Prostate gland (tissue), 2 donors: ENCODE data around the gene LRRIQ1. TPM values are rescaled to one million over a fixed set of nuclear protein-coding genes. Genes with fewer than 3 reads are reported as not detected.

ENCODE experiments used
- DNase-seq: peaks from one replicate; pipeline ENCODE4 v3.0.0-alpha.2; 2019; ENCODE audit warnings: low spot score
- H3K27ac ChIP-seq, 2 donors: fragments of 200-600 bp; sonication (generic); 2 replicates each; pipeline ENCODE4 v1.5.1; 2017 to 2019
- H3K27me3 ChIP-seq: fragments of 200-600 bp; sonication (generic); replicated peaks from 2 replicates; pipeline ENCODE4 v1.5.1; 2019; ENCODE audit not compliant: insufficient read depth
- H3K36me3 ChIP-seq, 2 donors: fragments of 200-600 bp; sonication (generic); 1 replicate in 1 of 2; 2 replicates in 1 of 2; pipeline versions ENCODE4 v1.5.1 to v1.8.1; 2017 to 2019
- H3K4me1 ChIP-seq: fragments of 200-600 bp; sonication (generic); replicated peaks from 2 replicates; pipeline ENCODE4 v1.5.1; 2019
- H3K4me3 ChIP-seq, 2 donors: fragments of 200-600 bp; sonication (generic); 2 replicates each; pipeline ENCODE4 v1.5.1; 2017 to 2019
- H3K9me3 ChIP-seq: fragments of 200-600 bp; sonication (generic); 2 replicates; pipeline ENCODE4 v1.5.1; 2017
- CTCF ChIP-seq, 4 experiments: fragments of 200-600 bp in 2 of 4; fragments of 450-650 bp in 2 of 4; sonication (generic) in 2 of 4; IDR thresholded peaks; 1 replicate in 3 of 4; 2 replicates in 1 of 4; pipeline ENCODE4 v1.5.1; 2016 to 2019; ENCODE audit warnings: antibody characterized with exemption in 4 of 4, mild to moderate bottlenecking in 2 of 4, moderate library complexity in 2 of 4
- POLR2A ChIP-seq: fragments of 450-650 bp; IDR thresholded peaks from one replicate; pipeline ENCODE4 v1.6.1; 2016; ENCODE audit warnings: antibody characterized with exemption, mild to moderate bottlenecking
- POLR2AphosphoS5 ChIP-seq: sonication (generic); formaldehyde crosslinking; IDR thresholded peaks from one replicate; pipeline ENCODE4 v1.6.1; 2017; ENCODE audit warnings: antibody characterized with exemption
- WGBS: methylation state at CpG from one replicate; pipeline ENCODE4 v1.1.5; 2018; 5-methylcytosine and 5-hydroxymethylcytosine counted together
- intact Hi-C: fragments of 100-400 bp; cut with DNase I; formaldehyde crosslinking; loops from one replicate; pipeline ENCODE4 v1.14.2; 2022
- total RNA-seq, 2 donors: library from RNA; depleted of rRNA; stranded (reverse); fragments of >200 nt; gene quantifications; one replicate each; pipeline ENCODE4 v1.1.0, GENCODE V29; 2016

Gene LRRIQ1
- total RNA-seq, 2 donors from 2014 or later, result 2.6 to 12.8 TPM

GRCh38 chr12:85092814-85093370 lies 56.7 kb downstream of the LRRIQ1 start:
- WGBS, result 68% methylated on average over 2 of the region's 2 CpGs
- Histone ChIP-seq H3K36me3 (no peaks in the 10 kb centered on the region), H3K9me3 (no peaks in the 10 kb centered on the region), H3K4me1 (no peaks in the 10 kb centered on the region), H3K27me3 (no peaks in the 10 kb centered on the region), H3K4me3 (no peak overlapping the region), H3K27ac (no peak overlapping the region)
- intact Hi-C loops, result no loop called here
- DNase-seq, result no peak
- TF ChIP-seq POLR2AphosphoS5, result no peak
- no peak for TF ChIP-seq CTCF (IDR thresholded peaks at IDR 0.05)
- TF ChIP-seq POLR2A, result no peak

- Histone ChIP-seq H3K4me3 (no peak overlapping the region), H3K27ac (no peak overlapping the region), H3K27me3 (no peaks in the 10 kb centered on the region), H3K36me3 (no peaks in the 10 kb centered on the region), H3K9me3 (no peaks in the 10 kb centered on the region), H3K4me1 (no peaks in the 10 kb centered on the region)
- TF ChIP-seq CTCF (IDR thresholded peaks at IDR 0.05) (no peak), POLR2AphosphoS5 (no peak), POLR2A (no peak)
- intact Hi-C loops, result no loop called here
- DNase-seq, result no peak
These were observed 59.4 kb downstream of the LRRIQ1 start for GRCh38 chr12:85095501-85095900.

DNA sequence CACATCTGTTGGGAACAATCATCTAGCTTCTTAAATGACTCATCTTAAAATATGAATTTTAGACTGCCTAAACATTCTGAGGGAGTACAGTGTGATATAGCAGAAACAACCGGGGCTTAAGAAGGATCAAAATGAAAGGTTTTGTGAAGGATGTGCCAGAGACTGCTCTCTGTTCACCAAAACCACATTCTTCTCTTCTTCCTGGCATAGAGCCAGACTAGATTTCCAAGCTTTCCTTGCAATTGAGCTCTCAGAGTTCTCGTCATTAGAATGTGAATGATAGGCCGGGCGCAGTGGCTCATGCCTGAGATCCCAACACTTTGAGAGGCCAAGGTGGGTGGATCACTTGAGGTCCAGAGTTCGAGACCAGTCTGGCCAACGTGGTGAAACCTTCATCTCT lies 94.5 kb downstream of the LRRIQ1 start:
- no peak for TF ChIP-seq POLR2AphosphoS5
- TF ChIP-seq CTCF (IDR thresholded peaks at IDR 0.05), result no peak
- TF ChIP-seq POLR2A, result no peak
- intact Hi-C loops, result no loop called here
- Histone ChIP-seq H3K9me3 (no peaks in the 10 kb centered on the region), H3K27me3 (no peaks in the 10 kb centered on the region), H3K4me3 (no peak overlapping the region), H3K4me1 (no peaks in the 10 kb centered on the region), H3K27ac (no peak overlapping the region), H3K36me3 (no peaks in the 10 kb centered on the region)
- DNase-seq, result no peak
- 85% methylated on average over 6 of the region's 6 CpGs for WGBS

- intact Hi-C loops, result no loop called here
- H3K4me1 ChIP-seq, result no peaks in the 10 kb centered on the region
- no peaks in the 10 kb centered on the region for H3K36me3 ChIP-seq
- no peak overlapping the region for H3K4me3 ChIP-seq
- no peaks in the 10 kb centered on the region for H3K9me3 ChIP-seq
- no peak overlapping the region for H3K27ac ChIP-seq
- no peaks in the 10 kb centered on the region for H3K27me3 ChIP-seq
- DNase-seq, result no peak
- 78% methylated on average over 1 of the region's 1 CpG for WGBS
- TF ChIP-seq CTCF (IDR thresholded peaks at IDR 0.05), result no peak
These were observed 102.7 kb downstream of the LRRIQ1 start for GRCh38 chr12:85138833-85139232.

GRCh38 chr12:85147331-85147730 lies 111.2 kb downstream of the LRRIQ1 start:
- 100% methylated on average over 1 of the region's 1 CpG for whole genome bisulfite sequencing

More at GRCh38 chr12:85147331-85147730, 111.2 kb downstream of the LRRIQ1 start:
- intact Hi-C loops, result no loop called here
- TF ChIP-seq POLR2AphosphoS5 (no peak), CTCF (IDR thresholded peaks at IDR 0.05) (no peak), POLR2A (no peak)
- Histone ChIP-seq H3K4me1 (no peaks in the 10 kb centered on the region), H3K27ac (no peak overlapping the region), H3K27me3 (no peaks in the 10 kb centered on the region), H3K4me3 (no peak overlapping the region), H3K36me3 (no peaks in the 10 kb centered on the region), H3K9me3 (no peaks in the 10 kb centered on the region)
- no peak for DNase-seq
